NB4 (cell line): Measurements from ENCODE around the gene IGFBP4.

ENCODE experiments used
- DNase-seq: peaks from one replicate; pipeline ENCODE4 v3.0.0; 2010; ENCODE audit warnings: low read depth
- H3K4me3 ChIP-seq: one replicate; pipeline ENCODE4 v1.5.1; 2011; ENCODE audit warnings: mild to moderate bottlenecking, low read depth, low read length, moderate library complexity
- CTCF ChIP-seq: IDR thresholded peaks from one replicate; pipeline ENCODE4 v1.5.1; 2012; ENCODE audit warnings: low read depth, low read length
- MAX ChIP-seq: IDR thresholded peaks from 2 replicates; pipeline ENCODE4 v1.6.1; 2011; ENCODE audit warnings: low read depth, low read length
- MYC ChIP-seq: IDR thresholded peaks from 2 replicates; pipeline ENCODE4 v1.6.1; 2011; ENCODE audit warnings: low read depth, low read length
- POLR2A ChIP-seq: IDR thresholded peaks from 2 replicates; pipeline ENCODE4 v1.6.1; 2011; ENCODE audit warnings: mild to moderate bottlenecking; ENCODE audit not compliant: insufficient read length; ENCODE audit errors: extremely low read depth

The IGFBP4 gene

GRCh38 chr17:40417258-40417608 lies 26.0 kb upstream of the IGFBP4 start:
- TF ChIP-seq POLR2A (no peak), MAX (peak; percentile 31; the same call in 1 of the 2 replicates), CTCF (peak; percentile 3)
- DNase-seq: peak; percentile 66
- peak overlapping the region; percentile 76 for H3K4me3 ChIP-seq

GRCh38 chr17:40417609-40418427 lies 25.4 kb upstream of the IGFBP4 start, which contains the start of gene TOP2A:
TOP2A (minus strand) TSS chr17:40417896; CDS start chr17:40417791, 105 bp downstream.
- TF ChIP-seq MYC (peak; percentile 41), MAX (peak; percentile 48), POLR2A (peak; percentile 87), CTCF (no peak)
- peak within 1 kb of the TSS; percentile 76 for H3K4me3 ChIP-seq
- peak; percentile 99 for DNase-seq

GRCh38 chr17:40418428-40418706 lies 24.9 kb upstream of the IGFBP4 start:
- no peak for DNase-seq
- peak overlapping the region; percentile 56 for H3K4me3 ChIP-seq
- TF ChIP-seq POLR2A (no peak), MYC (no peak)

GRCh38 chr17:40419559-40420331 lies 23.5 kb upstream of the IGFBP4 start:
- TF ChIP-seq CTCF (no peak), MYC (no peak), MAX (no peak), POLR2A (no peak)
- peak; percentile 60 for DNase-seq
- no peak overlapping the region for H3K4me3 ChIP-seq

- peak; percentile 40 for DNase-seq
- no peak overlapping the region for H3K4me3 ChIP-seq
- TF ChIP-seq CTCF: peak; percentile 30
- no peak for TF ChIP-seq MAX
Observed at GRCh38 chr17:40422990-40423633, 20.1 kb upstream of the IGFBP4 start.

- TF ChIP-seq CTCF: no peak
- no peak for TF ChIP-seq MYC
- TF ChIP-seq POLR2A: no peak
- DNase-seq: no peak
- no peak overlapping the region for H3K4me3 ChIP-seq
Observed at GRCh38 chr17:40425741-40426140, 17.5 kb upstream of the IGFBP4 start.
